ENCODE data around the gene SPINK9.

The SPINK9 gene

DNA sequence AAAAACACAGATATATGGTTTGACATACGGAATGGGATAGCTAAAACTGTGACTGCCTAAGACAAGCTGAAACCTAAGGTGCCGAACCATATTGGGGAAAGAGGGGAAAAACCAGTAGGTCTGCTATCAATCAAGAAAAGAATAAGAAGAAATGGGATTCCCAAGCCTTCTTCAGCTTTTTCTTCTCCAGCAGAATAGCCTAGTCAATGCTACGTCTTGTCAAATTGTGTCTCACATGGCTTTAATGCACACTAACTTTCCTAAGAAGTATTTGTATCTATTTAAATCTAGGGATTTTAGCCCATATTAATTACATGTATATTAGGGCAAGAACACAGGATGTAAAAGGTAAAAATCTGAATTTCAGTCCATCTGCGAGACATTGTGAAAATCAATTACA lies 47.6 kb downstream of the SPINK9 start:
- FAIRE-seq, result no peak
- DNase-seq (ENCODE audit: insufficient read length, low spot score), result no peak
- TF ChIP-seq PAX5 (IDR thresholded peaks at IDR 0.05; ENCODE audit: insufficient read depth, low read length, severe bottlenecking) (no peak), POLR2AphosphoS5 (IDR thresholded peaks at IDR 0.05; ENCODE audit: low read depth, low read length) (no peak), SPI1 (IDR thresholded peaks at IDR 0.05; ENCODE audit: low read depth, low read length) (no peak), POLR2A (IDR thresholded peaks at IDR 0.05; ENCODE audit: low read depth, low read length) (no peak), POU2F2 (IDR thresholded peaks at IDR 0.05; ENCODE audit: low read depth, low read length) (no peak), TAF1 (IDR thresholded peaks at IDR 0.05; ENCODE audit: low read depth, low read length) (no peak)

DNA sequence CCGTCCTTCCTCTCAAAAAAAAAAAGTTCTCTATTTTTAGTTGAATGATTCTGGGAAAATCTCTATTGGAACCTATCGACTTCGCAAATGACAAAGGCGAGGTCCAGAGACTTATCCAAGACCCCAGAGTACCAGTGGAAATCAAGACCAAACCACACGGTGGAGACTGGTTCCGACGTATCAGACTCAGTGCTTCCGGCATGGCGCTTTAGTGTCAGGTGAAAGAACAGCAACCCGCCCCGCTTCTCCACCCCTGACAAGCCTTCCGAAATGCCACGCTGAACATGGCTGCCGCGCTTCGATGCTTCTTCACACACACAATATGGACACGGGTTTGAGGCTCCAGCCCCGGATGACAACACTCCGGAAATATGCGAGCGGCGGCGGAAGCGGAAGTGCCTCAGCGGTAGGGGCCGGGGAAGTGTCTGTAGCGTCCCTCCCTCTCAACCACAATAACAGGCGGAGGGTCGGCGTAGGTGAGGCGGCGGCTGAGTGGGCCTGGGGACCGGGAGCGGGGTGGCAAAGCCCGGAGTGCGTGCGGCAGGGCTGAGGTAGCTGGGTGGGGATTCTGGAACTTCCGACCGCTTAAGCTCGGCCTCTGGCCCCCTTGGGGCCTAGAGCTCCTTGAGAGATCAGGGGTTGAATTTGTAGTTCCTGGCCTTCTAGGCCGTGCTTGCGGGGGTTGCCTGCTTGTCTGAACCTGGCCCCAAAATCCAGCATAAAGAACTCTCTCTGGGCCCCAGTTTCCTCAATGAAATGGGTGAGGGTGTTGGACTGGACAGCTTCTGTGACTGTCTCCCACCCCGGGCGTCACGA lies 48.4 kb downstream of the SPINK9 start, which contains the start of gene FBXO38:
Gene FBXO38 (plus strand): TSS at position 395 of the 816 bp plus-strand sequence. CDS start 10,819 bp downstream, outside the sequence.
- DNase-seq (ENCODE audit: insufficient read length, low spot score), result peak; percentile 75
- peak; percentile 99 for FAIRE-seq
- TF ChIP-seq TAF1 (IDR thresholded peaks at IDR 0.05; ENCODE audit: low read depth, low read length) (peak; percentile 72), PAX5 (IDR thresholded peaks at IDR 0.05; ENCODE audit: insufficient read depth, low read length, severe bottlenecking) (no peak), POLR2A (IDR thresholded peaks at IDR 0.05; ENCODE audit: low read depth, low read length) (peak; percentile 84), POU2F2 (IDR thresholded peaks at IDR 0.05; ENCODE audit: low read depth, low read length) (peak; percentile 25; the same call in 1 of the 2 replicates), SPI1 (IDR thresholded peaks at IDR 0.05; ENCODE audit: low read depth, low read length) (peak; percentile 85), POLR2AphosphoS5 (IDR thresholded peaks at IDR 0.05; ENCODE audit: low read depth, low read length) (peak; percentile 87)

DNA sequence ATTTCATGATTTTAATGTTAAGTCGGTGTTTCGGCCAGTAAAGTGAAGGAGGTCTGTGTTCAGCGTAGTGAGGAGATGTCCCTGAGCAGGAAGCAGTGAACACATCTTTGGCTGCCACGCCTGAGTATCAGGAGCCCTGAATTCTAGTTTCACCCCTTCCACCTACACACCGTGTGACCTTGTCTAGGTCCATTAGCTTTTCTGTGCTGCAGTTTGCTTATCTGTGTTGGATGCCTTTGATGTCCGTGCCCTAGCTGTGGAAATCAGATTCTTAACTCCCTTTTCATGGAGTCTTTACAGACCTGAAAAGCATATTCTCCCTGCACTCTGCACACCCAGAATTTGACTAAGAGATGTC lies 49.0 kb downstream of the SPINK9 start:
- no peak for DNase-seq (ENCODE audit: insufficient read length, low spot score)
- TF ChIP-seq POU2F2 (IDR thresholded peaks at IDR 0.05; ENCODE audit: low read depth, low read length) (no peak), PAX5 (IDR thresholded peaks at IDR 0.05; ENCODE audit: insufficient read depth, low read length, severe bottlenecking) (no peak), SPI1 (IDR thresholded peaks at IDR 0.05; ENCODE audit: low read depth, low read length) (no peak), TAF1 (IDR thresholded peaks at IDR 0.05; ENCODE audit: low read depth, low read length) (no peak), POLR2AphosphoS5 (IDR thresholded peaks at IDR 0.05; ENCODE audit: low read depth, low read length) (no peak)
- FAIRE-seq, result peak; percentile 81

DNA sequence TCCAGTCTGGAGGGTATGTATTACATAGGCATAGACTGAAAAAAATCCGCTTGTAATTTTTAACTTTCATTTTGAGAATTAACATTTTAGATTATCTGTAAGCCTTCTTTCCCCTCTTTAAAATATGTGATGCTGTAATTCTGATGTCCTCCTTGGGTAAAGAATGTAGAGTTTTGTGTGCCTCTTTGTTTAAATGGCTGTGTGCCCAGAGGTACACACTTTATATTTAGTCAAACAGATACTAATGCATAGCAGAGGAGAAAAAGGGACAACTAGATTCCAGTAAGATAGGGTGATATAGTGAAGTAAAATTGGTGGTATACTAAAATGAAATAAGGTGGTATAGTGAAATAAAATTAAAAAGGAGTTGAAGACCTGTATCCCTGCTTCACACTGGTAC lies 49.7 kb downstream of the SPINK9 start:
- FAIRE-seq, result no peak
- DNase-seq (ENCODE audit: insufficient read length, low spot score), result no peak
- no peak for TF ChIP-seq PAX5 (IDR thresholded peaks at IDR 0.05; ENCODE audit: insufficient read depth, low read length, severe bottlenecking)
- TF ChIP-seq POLR2AphosphoS5 (IDR thresholded peaks at IDR 0.05; ENCODE audit: low read depth, low read length), result no peak
- TF ChIP-seq POU2F2 (IDR thresholded peaks at IDR 0.05; ENCODE audit: low read depth, low read length), result no peak
- TF ChIP-seq POLR2A (IDR thresholded peaks at IDR 0.05; ENCODE audit: low read depth, low read length), result no peak
- TF ChIP-seq SPI1 (IDR thresholded peaks at IDR 0.05; ENCODE audit: low read depth, low read length), result no peak
- no peak for TF ChIP-seq TAF1 (IDR thresholded peaks at IDR 0.05; ENCODE audit: low read depth, low read length)

DNA sequence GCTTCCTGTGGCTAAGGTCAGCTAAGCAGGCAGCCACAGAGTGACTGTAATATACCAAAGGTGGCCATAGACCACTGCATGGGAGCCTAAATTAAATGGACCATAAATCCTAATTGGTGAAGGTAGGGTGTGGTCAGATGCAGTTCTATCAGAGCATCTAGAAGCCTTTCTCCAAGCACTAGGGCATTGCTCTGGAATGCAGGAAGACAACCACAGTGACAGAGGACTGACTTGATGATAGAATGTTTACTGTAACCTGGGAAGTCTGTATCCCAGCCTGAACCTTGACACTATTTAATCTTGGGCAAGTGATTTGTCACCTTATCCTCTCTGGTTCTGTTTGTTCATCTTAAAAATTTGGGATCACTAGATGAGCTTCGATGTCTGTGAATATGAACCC lies 50.7 kb downstream of the SPINK9 start:
- no peak for DNase-seq (ENCODE audit: insufficient read length, low spot score)
- TF ChIP-seq POLR2AphosphoS5 (IDR thresholded peaks at IDR 0.05; ENCODE audit: low read depth, low read length) (no peak), POU2F2 (IDR thresholded peaks at IDR 0.05; ENCODE audit: low read depth, low read length) (no peak), SPI1 (IDR thresholded peaks at IDR 0.05; ENCODE audit: low read depth, low read length) (no peak), PAX5 (IDR thresholded peaks at IDR 0.05; ENCODE audit: insufficient read depth, low read length, severe bottlenecking) (no peak), TAF1 (IDR thresholded peaks at IDR 0.05; ENCODE audit: low read depth, low read length) (no peak), POLR2A (IDR thresholded peaks at IDR 0.05; ENCODE audit: low read depth, low read length) (no peak)
- FAIRE-seq, result no peak

DNA sequence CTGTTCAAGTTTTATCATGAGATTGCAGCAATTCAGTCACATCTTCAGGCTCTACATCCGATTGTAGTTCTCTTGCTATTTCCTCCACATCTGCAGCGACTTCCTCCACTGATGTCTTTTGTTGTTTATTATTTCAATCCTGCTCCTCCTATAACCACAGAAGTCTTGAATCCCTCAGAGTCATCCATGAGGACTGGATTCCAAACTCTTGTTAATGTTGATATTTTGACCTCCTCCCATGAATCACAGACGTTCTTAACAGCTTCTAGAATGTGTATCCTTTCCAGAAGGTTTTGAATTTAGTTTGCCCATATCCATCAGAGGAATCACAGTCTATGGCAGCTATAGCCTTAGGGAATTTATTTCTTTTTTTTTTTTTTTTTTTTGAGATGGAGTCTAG lies 52.0 kb downstream of the SPINK9 start:
- TF ChIP-seq TAF1 (IDR thresholded peaks at IDR 0.05; ENCODE audit: low read depth, low read length) (no peak), POLR2A (IDR thresholded peaks at IDR 0.05; ENCODE audit: low read depth, low read length) (no peak), POU2F2 (IDR thresholded peaks at IDR 0.05; ENCODE audit: low read depth, low read length) (no peak), PAX5 (IDR thresholded peaks at IDR 0.05; ENCODE audit: insufficient read depth, low read length, severe bottlenecking) (no peak), SPI1 (IDR thresholded peaks at IDR 0.05; ENCODE audit: low read depth, low read length) (no peak), POLR2AphosphoS5 (IDR thresholded peaks at IDR 0.05; ENCODE audit: low read depth, low read length) (no peak)
- FAIRE-seq, result no peak
- no peak for DNase-seq (ENCODE audit: insufficient read length, low spot score)

DNA sequence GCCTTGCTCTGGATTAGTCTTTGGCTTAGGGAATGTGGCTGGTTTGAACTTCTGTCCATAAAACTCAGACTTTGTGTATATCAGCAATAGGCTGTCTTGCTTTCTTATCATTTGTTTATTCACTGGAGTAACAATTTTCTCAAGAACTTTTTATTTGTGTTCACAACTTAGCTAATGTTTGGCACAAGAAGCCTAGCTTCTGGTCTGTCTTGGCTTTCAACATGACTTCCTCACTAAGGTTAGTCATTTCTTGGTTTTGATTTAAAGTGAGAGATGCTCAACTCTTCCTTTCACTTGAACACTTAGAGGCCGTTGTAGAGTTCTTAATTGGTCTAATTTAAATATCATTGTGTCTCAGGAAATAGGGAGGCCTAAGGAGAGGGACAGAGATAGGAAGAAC lies 53.3 kb downstream of the SPINK9 start:
- DNase-seq (ENCODE audit: insufficient read length, low spot score), result no peak
- TF ChIP-seq POU2F2 (IDR thresholded peaks at IDR 0.05; ENCODE audit: low read depth, low read length) (no peak), SPI1 (IDR thresholded peaks at IDR 0.05; ENCODE audit: low read depth, low read length) (peak; percentile 54)
- FAIRE-seq, result no peak
